Ovary (tissue), 9 donors: Measurements from ENCODE around the gene ZNF789. TPM values are rescaled to one million over a fixed set of nuclear protein-coding genes. Genes with fewer than 3 reads are reported as not detected.

Experiments used
- DNase-seq, 5 donors: peaks; one replicate each; pipeline ENCODE4 v3.0.0-alpha.2; 2019 to 2020
- H3K27ac ChIP-seq, 2 donors: fragments of 200-600 bp; one replicate each; pipeline versions ENCODE4 v1.5.1 to v1.8.0; 2019 to 2022
- H3K27me3 ChIP-seq: fragments of 200-600 bp; one replicate; pipeline ENCODE4 v1.8.0; 2022
- H3K36me3 ChIP-seq: fragments of 200-600 bp; sonication (generic); one replicate; pipeline ENCODE4 v1.5.1; 2019
- H3K4me1 ChIP-seq: one replicate; pipeline ENCODE4 v1.8.1; 2013; ENCODE audit warnings: mild to moderate bottlenecking, moderate library complexity; ENCODE audit not compliant: insufficient read depth
- H3K4me3 ChIP-seq: fragments of 200-600 bp; sonication (generic); one replicate; pipeline ENCODE4 v1.5.1; 2017
- H3K9me3 ChIP-seq, 2 donors: fragments of 200-600 bp in 1 of 2; sonication (generic) in 1 of 2; one replicate each; pipeline versions ENCODE4 v1.5.1 to v1.8.1; 2013 to 2019; ENCODE audit warnings: mild to moderate bottlenecking in 1 of 2, moderate library complexity in 1 of 2
- CTCF ChIP-seq, 3 donors: fragments of 450-650 bp in 2 of 3; fragments of 200-600 bp in 1 of 3; IDR thresholded peaks; one replicate each; pipeline versions ENCODE4 v1.5.1 to v1.8.0; 2016 to 2022; ENCODE audit warnings: antibody characterized with exemption in 3 of 3, mild to moderate bottlenecking in 1 of 3
- EP300 ChIP-seq: sonication (generic); formaldehyde crosslinking; IDR thresholded peaks from one replicate; pipeline ENCODE4 v1.6.1; 2017; ENCODE audit warnings: antibody characterized with exemption
- POLR2A ChIP-seq: fragments of 450-650 bp; IDR thresholded peaks from one replicate; pipeline ENCODE4 v1.6.1; 2017; ENCODE audit warnings: antibody characterized with exemption, mild to moderate bottlenecking, moderate library complexity
- WGBS, 3 donors: extraction: QIAGEN DNeasy Blood & Tissue Kit in 1 of 3; methylation state at CpG; one replicate each; pipeline versions ENCODE4 v1.1.5 to v1.1.7; 2013 to 2017; 5-methylcytosine and 5-hydroxymethylcytosine counted together
- intact Hi-C, 4 donors: fragments of 100-400 bp; cut with DNase I; formaldehyde crosslinking; loops; one replicate each; pipeline versions ENCODE4 v1.11.0 to v1.15.1; 2022 to 2023
- polyA plus RNA-seq, 2 donors: library from polyadenylated mRNA; stranded (reverse); fragments of 200-250 nt in 1 of 2; fragments of 350-450 nt in 1 of 2; fragmentation: Illumina TruSeq in 1 of 2; extraction: RNeasy Lipid Tissue Mini Kit (QIAGEN cat#74804) in 1 of 2; gene quantifications; one replicate each; pipeline ENCODE4 v1.2.3, GENCODE V29; 2013 to 2014
- total RNA-seq, 7 donors: library from RNA; depleted of rRNA in 2 of 7; stranded (reverse); fragments of >200 nt in 2 of 7; fragmentation: NEBNext Ultra II Directional in 3 of 7; extraction: Animal tissue kit (Norgen Biotek cat#: 25700) in 3 of 7; gene quantifications; one replicate each; pipeline versions ENCODE4 v1.1.0 to v1.2.4, GENCODE V29; 2016 to 2023
- donor health status: DM: no; HTN: no; CAD: no; lungs with moderate emphysema.
- donor health status: DM: no; HTN: no; CAD: no.
- donor health status: Bipolar disorder and iron deficiency.
- donor health status: DM: yes; HTN: yes; CAD: no.
- donor health status: DM: no; HTN: no; CAD: no.
- donor health status: DM: yes; HTN: yes; CAD: no.

ZNF789 gene
- total and polyA plus RNA-seq, 9 donors, result 4.4 to 15.8 (median 10.1) TPM

DNA sequence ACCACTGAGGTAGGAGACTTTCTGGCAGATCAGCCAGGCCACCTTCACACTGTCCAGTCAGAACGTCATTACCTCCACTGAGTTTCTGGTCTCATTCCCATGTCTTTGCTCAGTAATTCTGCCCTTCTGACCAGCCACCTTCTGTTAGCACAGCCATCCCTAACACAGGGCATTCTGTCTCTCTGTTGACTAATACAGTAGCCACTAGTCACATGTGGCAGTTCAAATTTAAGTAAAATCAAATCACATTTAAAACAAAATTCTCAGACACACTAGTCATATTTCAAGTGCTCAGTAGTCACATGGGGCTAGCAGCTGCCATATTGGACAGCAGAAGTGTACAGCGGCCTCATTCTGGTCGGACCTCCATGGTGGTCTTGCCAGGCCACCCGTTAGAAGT lies 26.6 kb upstream of the ZNF789 start:
- no peaks in the 10 kb centered on the region for H3K36me3 ChIP-seq
- TF ChIP-seq POLR2A (no peak), CTCF (IDR thresholded peaks at IDR 0.05) (no peak), EP300 (no peak)
- WGBS, 3 donors, result 85 to 87% (median 85%) methylated on average over 4 of the region's 4 CpGs

GRCh38 chr7:99447943-99448342 lies 24.7 kb upstream of the ZNF789 start:
- no peak for TF ChIP-seq EP300
- TF ChIP-seq CTCF (IDR thresholded peaks at IDR 0.05), result no peak
- TF ChIP-seq POLR2A, result no peak
- Histone ChIP-seq H3K4me1 (no peaks in the 10 kb centered on the region), H3K36me3 (no peaks in the 10 kb centered on the region), H3K27me3 (no peaks in the 10 kb centered on the region), H3K4me3 (no peak overlapping the region), H3K27ac (no peak overlapping the region), H3K9me3 (no peaks in the 10 kb centered on the region)
- 85 to 91% (median 88%) methylated on average over 10 of the region's 10 CpGs for WGBS, 3 donors
- intact Hi-C loops, result no loop called here
- DNase-seq, result no peak

More for the DNA sequence above, 26.6 kb upstream of the ZNF789 start:
- no peak overlapping the region for H3K4me3 ChIP-seq
- intact Hi-C loops, result no loop called here
- no peaks in the 10 kb centered on the region for H3K9me3 ChIP-seq
- no peak for DNase-seq
- H3K27me3 ChIP-seq, result no peaks in the 10 kb centered on the region
- H3K27ac ChIP-seq, result no peak overlapping the region
- peaks cover 6% of the 10 kb centered on the region for H3K4me1 ChIP-seq

GRCh38 chr7:99448855-99449254 lies 23.8 kb upstream of the ZNF789 start:
- 88 to 92% (median 91%) methylated on average over 10 of the region's 10 CpGs for WGBS, 3 donors
- TF ChIP-seq POLR2A, result no peak
- no peak for TF ChIP-seq CTCF (IDR thresholded peaks at IDR 0.05)
- no peak for TF ChIP-seq EP300
- intact Hi-C loops, result no loop called here
- H3K4me1 ChIP-seq, result no peaks in the 10 kb centered on the region
- H3K27ac ChIP-seq, result no peak overlapping the region
- no peak overlapping the region for H3K4me3 ChIP-seq
- H3K27me3 ChIP-seq, result no peaks in the 10 kb centered on the region
- H3K9me3 ChIP-seq, result no peaks in the 10 kb centered on the region
- DNase-seq, result no peak
- no peaks in the 10 kb centered on the region for H3K36me3 ChIP-seq

GRCh38 chr7:99449326-99449725 lies 23.4 kb upstream of the ZNF789 start:
- WGBS, 3 donors, result 92 to 96% (median 93%) methylated on average over 5 of the region's 5 CpGs
- DNase-seq, result no peak
- TF ChIP-seq POLR2A (no peak), CTCF (IDR thresholded peaks at IDR 0.05) (no peak), EP300 (no peak)
- Histone ChIP-seq H3K27me3 (no peaks in the 10 kb centered on the region), H3K9me3 (no peaks in the 10 kb centered on the region), H3K27ac (no peak overlapping the region), H3K4me1 (no peaks in the 10 kb centered on the region), H3K36me3 (no peaks in the 10 kb centered on the region), H3K4me3 (no peak overlapping the region)
- intact Hi-C loops, result no loop called here

DNA sequence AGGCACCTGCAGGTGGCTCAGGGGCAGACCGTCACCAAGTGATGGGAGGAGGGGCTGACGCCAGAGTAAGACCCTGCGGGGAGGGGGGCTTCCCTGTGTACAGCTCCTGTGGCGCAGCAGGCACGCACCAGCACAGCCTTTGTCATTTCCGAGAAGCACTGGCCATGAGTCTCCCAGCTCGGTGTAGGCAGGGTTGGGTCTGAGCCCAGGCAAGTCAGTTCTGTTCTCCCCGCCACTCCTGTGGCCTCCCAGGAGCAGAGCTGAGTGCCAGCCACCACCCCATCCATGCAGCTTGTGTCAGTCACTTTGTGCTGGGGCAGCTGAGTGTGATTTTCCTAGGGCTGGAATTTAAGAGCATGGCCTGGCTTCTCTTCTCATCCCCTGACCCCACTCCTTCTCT lies 20.8 kb upstream of the ZNF789 start:
- Histone ChIP-seq H3K4me3 (no peak overlapping the region), H3K4me1 (no peaks in the 10 kb centered on the region), H3K27me3 (no peaks in the 10 kb centered on the region), H3K9me3 (no peaks in the 10 kb centered on the region), H3K36me3 (no peaks in the 10 kb centered on the region), H3K27ac (no peak overlapping the region)
- TF ChIP-seq POLR2A (no peak), CTCF (IDR thresholded peaks at IDR 0.05) (no peak), EP300 (no peak)
- 75 to 85% (median 85%) methylated on average over 8 of the region's 8 CpGs for WGBS, 3 donors
- no peak for DNase-seq
- intact Hi-C loops, result no loop called here
